ENCODE data around the gene RBM28. TPM values are rescaled to one million over a fixed set of nuclear protein-coding genes. Genes with fewer than 3 reads are reported as not detected.
"Not testable (repeated sequence)": the region's sequence is repeated elsewhere in the genome, so short reads cannot be mapped to it uniquely, and the experiment has no call there.

RBM28 gene
- polyA plus RNA-seq, 10 donors, result 26.2 to 47.8 (median 36.6) TPM

- no peak for DNase-seq
These were observed 7.1 kb upstream of the RBM28 start for GRCh38 chr7:128350708-128351295.

GRCh38 chr7:128349466-128349825, 5.7 kb upstream of the RBM28 start:
- peak in 1 of 3 donors; percentile 62 for DNase-seq

GRCh38 chr7:128347647-128348097, 4.0 kb upstream of the RBM28 start:
- peak in 1 of 3 donors; percentile 47 for DNase-seq

GRCh38 chr7:128344431-128344774, 695 bp upstream of the RBM28 start:
- no peak for DNase-seq

GRCh38 chr7:128341733-128342132, 2.0 kb downstream of the RBM28 start:
- no peak for DNase-seq

- DNase-seq, result no peak
These were observed 8.0 kb downstream of the RBM28 start for GRCh38 chr7:128335730-128336129.

GRCh38 chr7:128324368-128324680, 19.4 kb downstream of the RBM28 start:
- no peak for DNase-seq

GRCh38 chr7:128323459-128324367, 20.0 kb downstream of the RBM28 start:
- DNase-seq, result peak in 1 of 3 donors; percentile 12

- no peak for DNase-seq
These were observed 20.7 kb downstream of the RBM28 start for GRCh38 chr7:128323040-128323439.

GRCh38 chr7:128322040-128322643, 21.6 kb downstream of the RBM28 start:
- DNase-seq, result no peak

- DNase-seq, result no peak
These were observed 22.7 kb downstream of the RBM28 start for GRCh38 chr7:128321044-128321422.

- DNase-seq, result no peak
These were observed 25.0 kb downstream of the RBM28 start for GRCh38 chr7:128318691-128319090.

GRCh38 chr7:128311013-128311412, 32.7 kb downstream of the RBM28 start:
- DNase-seq, result no peak

- DNase-seq, result no peak
These were observed 33.2 kb downstream of the RBM28 start for GRCh38 chr7:128310499-128310898.

GRCh38 chr7:128309976-128310375, 33.7 kb downstream of the RBM28 start:
- no peak for DNase-seq

GRCh38 chr7:128309124-128309523, 34.6 kb downstream of the RBM28 start:
- DNase-seq, result no peak

- no peak for DNase-seq
These were observed 36.6 kb downstream of the RBM28 start for GRCh38 chr7:128307061-128307460.

- no peak for DNase-seq
These were observed 39.5 kb downstream of the RBM28 start for GRCh38 chr7:128304212-128304611.

- DNase-seq, result no peak
These were observed 40.1 kb downstream of the RBM28 start for GRCh38 chr7:128303643-128304042.

- no peak for DNase-seq
These were observed 40.6 kb downstream of the RBM28 start for GRCh38 chr7:128303133-128303532.

- DNase-seq, result peak in 1 of 3 donors; percentile 9
These were observed 41.6 kb downstream of the RBM28 start for GRCh38 chr7:128302139-128302538.

- DNase-seq, result peak in 1 of 3 donors; percentile 36
These were observed 44.5 kb downstream of the RBM28 start for GRCh38 chr7:128299109-128299607.

GRCh38 chr7:128298004-128298403, 45.7 kb downstream of the RBM28 start:
- not testable (repeated sequence) for DNase-seq
